Stimulated activated CD8-positive, alpha-beta memory T cell treated with anti-CD3 and anti-CD28 coated beads, Interleukin-4, amount 100 ng/mL, for 4 hours (primary cell): Measurements from ENCODE around the gene MTX2.
"Not testable (repeated sequence)": the region's sequence is repeated elsewhere in the genome, so short reads cannot be mapped to it uniquely, and the experiment has no call there.

ENCODE experiments used
- DNase-seq, 2 donors: peaks; one replicate each; pipeline ENCODE4 v3.0.0-alpha.2; 2020; ENCODE audit warnings: low read depth in 2 of 2, low spot score in 1 of 2

Gene MTX2

GRCh38 chr2:176285321-176285720, 16.1 kb downstream of the MTX2 start:
- DNase-seq: no peak

GRCh38 chr2:176291335-176291734, 22.1 kb downstream of the MTX2 start:
- DNase-seq: no peak

DNA sequence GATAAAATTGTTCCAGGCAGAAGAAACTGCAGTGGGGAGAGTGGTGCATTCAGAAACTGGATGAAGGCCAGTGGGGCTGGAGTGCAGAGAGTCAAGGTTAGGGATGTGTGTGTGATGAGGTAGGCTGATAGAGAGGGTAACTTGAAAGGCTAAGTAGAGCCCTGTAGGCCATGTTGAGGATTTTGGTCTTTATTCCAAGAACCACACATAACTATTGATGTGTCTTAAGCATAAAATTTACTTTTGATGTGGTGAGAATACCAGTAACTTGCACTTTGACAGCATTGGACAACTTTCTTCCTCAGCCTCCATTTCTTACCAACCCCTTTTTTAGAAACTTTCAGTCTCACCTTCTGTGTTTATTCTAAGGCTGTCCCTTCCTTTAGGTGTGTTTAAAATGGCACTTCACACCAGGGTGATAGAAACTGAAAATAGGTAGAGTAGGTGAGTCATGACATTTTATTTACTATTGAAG, 22.6 kb downstream of the MTX2 start:
- DNase-seq: no peak

DNA sequence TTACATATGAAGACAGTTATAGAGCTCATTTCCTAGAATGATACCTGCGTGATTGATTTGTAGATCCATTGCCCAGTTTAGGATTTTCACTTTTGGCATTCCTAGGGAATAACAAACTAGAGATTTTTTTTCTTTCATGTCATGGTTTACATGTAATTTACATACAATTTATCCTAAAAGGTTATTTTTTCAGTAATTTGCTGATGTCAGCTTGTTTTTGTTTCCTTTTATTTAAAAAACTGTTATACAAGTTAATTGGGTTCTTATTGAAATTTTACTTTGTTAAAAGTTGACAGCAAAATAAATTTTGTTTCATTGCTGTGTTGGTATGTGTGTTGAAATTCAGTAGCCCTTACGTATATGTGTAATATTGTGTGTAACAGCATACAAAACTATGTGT, 23.4 kb downstream of the MTX2 start:
- DNase-seq: no peak

DNA sequence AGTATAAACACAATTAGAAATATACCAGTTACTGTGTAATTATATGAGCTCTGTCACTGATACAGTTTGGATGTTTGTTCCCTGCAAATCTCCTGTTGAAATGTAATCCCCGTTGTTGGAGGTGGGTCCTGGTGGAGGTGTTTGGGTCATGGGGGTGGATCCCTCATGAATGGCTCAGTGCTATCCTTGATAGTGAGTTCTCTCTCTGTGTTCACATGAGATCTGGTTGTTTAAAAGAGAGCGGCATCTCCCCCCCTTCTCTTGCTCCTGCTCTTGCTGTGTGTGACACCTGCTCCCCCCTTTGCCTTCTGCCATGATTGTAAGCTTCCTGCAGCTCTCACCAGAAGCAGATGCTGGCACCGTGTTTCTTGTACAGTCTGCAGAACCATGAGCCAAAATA, 24.1 kb downstream of the MTX2 start:
- no peak for DNase-seq

- no peak for DNase-seq
Observed at GRCh38 chr2:176297067-176297466, 27.8 kb downstream of the MTX2 start.

GRCh38 chr2:176297737-176298136, 28.5 kb downstream of the MTX2 start:
- DNase-seq: no peak

GRCh38 chr2:176306020-176306419, 36.8 kb downstream of the MTX2 start:
- DNase-seq: not testable (repeated sequence)

DNA sequence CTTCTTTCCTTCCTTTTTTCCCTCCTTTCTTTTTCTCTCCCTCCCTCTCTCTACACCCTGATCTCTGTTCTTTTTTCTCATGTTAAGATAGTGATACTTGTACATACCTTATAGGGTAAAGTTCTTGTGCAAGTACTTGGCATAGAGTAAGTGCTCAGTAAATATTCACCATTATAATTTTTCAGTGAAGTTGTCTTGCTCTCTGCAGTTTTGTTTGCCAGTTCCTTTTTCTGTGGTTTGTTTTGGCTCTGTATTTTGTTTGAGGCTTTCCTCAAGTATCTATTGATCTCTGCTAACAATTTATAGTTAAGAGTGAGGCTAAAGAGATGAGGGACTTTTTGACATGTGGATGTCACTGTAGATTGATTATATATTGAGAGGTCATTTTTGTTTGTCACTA, 48.0 kb downstream of the MTX2 start:
- DNase-seq: no peak

DNA sequence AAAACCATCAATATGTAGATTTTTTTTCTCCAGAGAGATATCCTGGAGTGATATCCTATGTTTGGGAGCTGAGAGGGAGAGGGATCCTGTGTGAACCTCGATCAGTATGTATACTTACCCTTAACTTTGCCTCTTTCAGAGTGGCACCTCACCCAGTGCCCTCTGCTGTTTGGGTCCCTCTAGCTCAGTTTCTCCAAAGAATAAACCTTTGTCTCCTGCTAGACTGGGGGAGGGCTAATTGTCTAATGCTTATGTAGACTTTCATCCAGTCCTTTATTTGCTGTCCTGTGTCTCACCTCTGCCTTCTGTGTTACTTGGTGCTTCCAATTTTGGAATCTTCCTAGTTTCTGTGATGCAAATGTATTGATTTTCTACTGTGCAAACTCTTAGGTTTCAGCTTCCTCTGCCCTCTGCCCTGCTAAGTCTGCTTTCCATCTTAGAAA, 48.4 kb downstream of the MTX2 start:
- DNase-seq: no peak

DNA sequence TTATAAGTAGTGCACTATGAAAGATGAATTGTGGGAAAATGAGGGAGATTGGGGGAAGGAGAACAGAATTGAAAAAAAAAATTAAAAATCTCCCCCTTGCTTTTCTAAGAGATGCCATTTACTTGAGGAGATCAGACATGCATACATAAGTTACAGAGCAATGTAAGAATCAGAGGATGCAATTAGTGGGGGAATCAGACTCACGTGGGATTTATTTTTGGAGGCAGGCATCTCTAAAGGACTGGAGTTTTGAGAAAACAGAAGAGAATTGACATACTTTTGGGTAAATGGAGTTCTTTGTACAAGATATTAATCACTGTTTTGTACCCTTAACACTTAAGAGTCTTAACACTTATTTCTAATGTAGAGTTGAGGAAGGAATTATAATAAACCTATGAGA, 52.7 kb downstream of the MTX2 start:
- no peak for DNase-seq

DNA sequence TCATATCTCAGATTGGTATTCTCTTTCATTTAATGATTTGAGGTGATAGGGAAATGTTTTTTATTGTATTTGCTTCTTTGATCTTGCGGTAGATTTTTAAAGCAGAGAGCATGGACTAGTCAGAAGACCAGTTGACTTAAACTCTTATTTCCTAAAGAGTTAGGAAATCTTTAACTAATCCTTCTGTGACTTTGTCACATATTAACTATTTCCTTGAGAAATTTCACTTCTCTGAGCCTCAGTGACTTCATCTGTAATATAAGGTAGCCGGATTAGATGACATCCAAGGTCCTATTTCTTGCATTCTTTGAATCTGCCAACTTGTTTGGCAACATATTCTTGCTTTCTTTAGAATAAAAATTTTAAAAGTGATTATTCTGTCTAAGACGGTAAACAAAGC, 55.6 kb downstream of the MTX2 start:
- no peak for DNase-seq

DNA sequence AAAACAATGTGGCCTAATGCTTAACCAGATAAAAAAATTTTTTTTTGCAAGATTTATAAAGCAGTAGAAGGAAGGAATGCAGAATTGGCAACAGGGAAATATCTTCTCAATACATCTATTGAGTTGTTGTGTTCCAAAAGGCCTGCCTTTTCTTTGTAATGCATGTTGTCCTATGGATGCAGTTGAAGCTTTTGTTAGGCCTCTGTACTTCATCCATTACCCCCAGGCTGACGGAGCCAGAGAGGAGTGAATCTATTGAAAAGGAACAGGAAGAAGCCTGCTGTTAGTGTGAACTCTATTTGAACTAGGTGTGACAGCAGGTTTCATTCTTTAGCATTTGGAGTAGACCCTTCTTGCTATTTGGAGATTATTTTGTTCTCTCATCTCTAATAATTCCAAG, 56.5 kb downstream of the MTX2 start:
- no peak for DNase-seq

GRCh38 chr2:176328149-176328548, 58.9 kb downstream of the MTX2 start:
- no peak for DNase-seq

GRCh38 chr2:176330612-176331011, 61.4 kb downstream of the MTX2 start:
- DNase-seq: no peak

DNA sequence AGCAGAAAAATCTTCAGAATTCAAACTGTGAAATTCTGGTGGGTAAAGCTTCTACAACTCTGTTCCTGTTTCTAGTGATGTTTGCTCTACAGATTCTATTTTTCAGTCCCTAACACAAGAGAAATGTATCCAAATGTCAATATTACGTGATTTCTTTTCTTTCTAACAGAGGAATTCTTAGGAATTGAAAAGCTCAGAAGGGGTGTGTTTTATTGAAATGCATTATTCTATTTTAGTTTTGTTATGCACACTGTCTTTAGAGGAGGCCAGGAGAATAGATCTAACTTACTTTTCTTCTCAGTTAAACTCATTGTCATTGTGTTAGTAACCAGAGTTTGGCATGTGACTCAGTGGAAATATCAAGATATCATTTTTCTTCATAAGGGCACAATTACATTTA, 62.4 kb downstream of the MTX2 start:
- DNase-seq: no peak

DNA sequence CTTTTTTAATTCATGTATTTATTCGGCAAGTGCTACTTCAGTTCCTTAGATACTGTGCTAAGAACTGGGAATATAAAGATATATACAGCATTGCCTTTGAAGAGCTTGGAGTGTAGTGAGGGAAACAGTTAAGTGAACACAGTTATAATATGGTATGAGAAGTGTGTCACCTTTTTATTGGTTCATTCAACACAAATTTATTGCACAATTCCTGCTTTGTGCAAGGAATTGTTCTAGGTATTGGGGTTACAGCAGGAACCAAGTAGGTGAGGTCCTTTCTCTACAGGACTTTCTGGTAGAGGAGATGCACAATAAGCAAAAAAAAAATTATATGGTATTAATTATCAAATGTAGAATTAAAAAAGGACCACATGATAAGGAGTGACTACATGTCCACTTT, 65.5 kb downstream of the MTX2 start:
- no peak for DNase-seq

- DNase-seq: no peak
Observed at GRCh38 chr2:176338395-176338794, 69.2 kb downstream of the MTX2 start.

DNA sequence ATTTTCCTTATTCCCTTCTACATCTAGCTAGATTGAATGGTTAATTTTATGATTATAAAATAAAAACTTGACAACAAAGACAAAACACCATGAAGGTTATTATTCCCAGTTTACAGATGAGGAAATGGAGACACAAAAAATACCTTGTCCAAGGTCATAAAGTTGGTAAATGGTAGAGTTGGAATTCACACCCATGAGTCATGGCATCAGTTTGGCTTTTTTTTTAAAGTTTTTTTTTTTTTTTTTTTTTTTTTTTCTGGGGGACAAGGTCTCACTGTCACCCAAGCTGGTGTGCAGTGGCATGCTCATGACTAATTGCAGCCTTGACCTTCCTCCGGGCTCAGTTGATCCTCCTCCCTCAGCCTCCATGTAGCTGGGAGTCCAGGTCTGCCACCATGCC, 70.0 kb downstream of the MTX2 start:
- no peak for DNase-seq

- no peak for DNase-seq
Observed at GRCh38 chr2:176356251-176356650, 87.0 kb downstream of the MTX2 start.

DNA sequence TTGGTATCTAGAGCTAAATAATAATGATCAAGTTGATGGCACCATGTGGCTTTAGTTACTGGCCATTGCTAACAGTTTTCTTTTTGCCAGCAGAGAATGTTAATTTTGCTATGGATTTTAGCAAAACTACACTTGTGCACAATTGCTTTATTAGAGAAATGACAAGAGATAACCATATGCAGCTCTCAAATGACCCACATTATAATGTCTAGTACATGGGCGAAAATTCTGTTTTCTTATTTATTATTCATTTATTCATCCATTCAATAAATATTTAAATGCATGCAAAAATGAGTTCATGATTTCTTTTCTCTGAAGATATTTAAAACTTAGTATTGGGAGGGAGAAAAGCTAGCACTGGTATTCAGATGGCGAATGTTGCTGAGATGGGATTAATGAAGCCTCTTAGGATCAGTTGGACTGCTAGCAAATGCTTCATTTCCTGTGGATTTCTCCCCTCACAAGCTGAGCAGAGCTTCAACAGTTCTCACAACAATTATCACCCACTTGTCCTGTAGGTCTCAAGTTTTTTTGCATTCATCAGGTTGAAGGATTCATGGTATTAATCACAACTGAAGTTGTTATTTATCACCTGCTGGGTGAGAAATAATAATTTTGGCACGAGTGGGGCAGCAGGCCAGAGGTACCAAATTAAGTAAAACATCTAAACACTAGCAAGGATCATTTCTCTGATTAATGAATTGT, 95.2 kb downstream of the MTX2 start:
- DNase-seq: no peak

DNA sequence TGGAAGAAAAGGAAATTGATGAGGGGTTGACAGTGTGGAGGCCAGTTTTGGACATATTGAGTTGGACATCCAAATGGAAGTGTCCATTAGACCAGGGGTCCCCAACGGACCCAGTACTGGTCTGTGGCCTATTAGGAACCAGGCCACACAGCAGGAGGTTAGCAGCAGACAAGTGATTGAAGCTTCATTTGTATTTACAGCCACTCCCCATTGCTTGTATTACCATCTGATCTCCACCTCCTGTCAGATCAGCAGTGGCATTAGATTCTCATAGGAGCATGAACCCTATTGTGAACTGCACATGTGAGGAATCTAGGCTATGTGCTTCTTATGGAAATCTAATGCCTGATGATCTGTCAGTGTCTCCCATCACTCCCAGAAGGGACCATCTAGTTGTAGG, 99.1 kb downstream of the MTX2 start:
- DNase-seq: no peak

DNA sequence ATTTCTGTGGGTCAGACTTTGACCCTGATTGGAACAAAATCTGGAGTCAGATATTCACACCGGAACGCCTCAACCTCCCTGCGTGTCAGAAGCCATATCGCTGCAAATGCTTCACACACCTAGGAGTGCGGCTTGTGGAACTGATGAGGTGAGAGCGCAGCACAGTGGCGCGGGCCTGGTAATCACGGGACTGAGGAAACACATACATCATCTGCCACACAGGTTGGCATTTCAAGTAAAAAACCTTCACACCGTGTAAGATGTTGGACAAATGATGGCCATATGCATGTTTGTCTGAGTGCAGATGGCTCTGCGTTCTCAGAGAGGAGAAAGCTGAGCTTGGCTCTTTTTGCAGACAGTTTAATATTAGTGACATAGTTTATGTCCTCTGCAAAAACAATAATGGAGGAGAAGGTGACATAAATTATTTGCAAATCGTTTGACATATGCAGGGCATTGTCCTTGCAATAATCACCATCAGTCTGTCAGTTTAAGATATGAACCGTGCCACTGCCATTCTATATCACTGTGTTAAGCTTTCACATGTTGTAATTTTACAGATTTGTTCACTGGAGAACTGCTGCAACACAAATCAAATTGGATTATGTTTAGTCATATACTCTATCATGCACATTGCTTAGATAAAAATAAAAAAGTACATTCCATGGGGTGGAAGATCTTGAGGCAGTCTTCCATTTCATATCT, 101.4 kb downstream of the MTX2 start:
- no peak for DNase-seq
